ENCODE measurements around the gene CCDC33.

The CCDC33 gene

GRCh38 chr15:74270854-74271520, 34.9 kb downstream of the CCDC33 start:
- no peak overlapping the region for H2BK12ac ChIP-seq (ENCODE audit: low read length in 2 of 2)
- no peak overlapping the region for H3K14ac ChIP-seq (ENCODE audit: low read length in 2 of 2)
- H3K23ac ChIP-seq (ENCODE audit: low read length in 2 of 2): no peak overlapping the region
- H3K4ac ChIP-seq (ENCODE audit: low read depth in 1 of 2, low read length in 2 of 2): no peak overlapping the region
- DNase-seq: no peak
- H3K4me3 ChIP-seq (ENCODE audit: insufficient read depth in 1 of 2, low read depth in 1 of 2, low read length in 2 of 2): no peak overlapping the region
- no peak overlapping the region for H2AFZ ChIP-seq (ENCODE audit: low read depth, low read length)
- H2BK15ac ChIP-seq (ENCODE audit: low read depth, poor library complexity, severe bottlenecking): no peak overlapping the region
- no peaks in the 10 kb centered on the region for H3K9me3 ChIP-seq (ENCODE audit: control insufficient read depth, low read length)
- H3K18ac ChIP-seq (ENCODE audit: low read depth in 1 of 2, low read length in 2 of 2): no peak overlapping the region
- H3K27ac ChIP-seq (ENCODE audit: low read length, poor library complexity, severe bottlenecking): no peak overlapping the region
- no peak overlapping the region for H3K4me2 ChIP-seq (ENCODE audit: low read length, poor library complexity, severe bottlenecking)
- H4K91ac ChIP-seq (ENCODE audit: low read length): no peak overlapping the region
- H2AK5ac ChIP-seq (ENCODE audit: low read length, severe bottlenecking): no peak overlapping the region
- H3K79me1 ChIP-seq (replicated peaks; ENCODE audit: low read length, poor library complexity, severe bottlenecking): no peaks in the 10 kb centered on the region
- no peak overlapping the region for H2BK5ac ChIP-seq (ENCODE audit: low read depth, low read length, poor library complexity, severe bottlenecking)
- H3K9ac ChIP-seq (ENCODE audit: low read length): no peak overlapping the region
- H3K36me3 ChIP-seq (ENCODE audit: control insufficient read depth in 1 of 2, insufficient read depth in 2 of 2, low read depth in 1 of 2, low read length in 2 of 2): no peaks in the 10 kb centered on the region
- H4K8ac ChIP-seq (ENCODE audit: low read length): no peak overlapping the region
- no peak overlapping the region for H2BK120ac ChIP-seq (ENCODE audit: low read depth, low read length)
- H3K4me1 ChIP-seq (ENCODE audit: control insufficient read depth, insufficient read depth, low read depth, low read length): no peaks in the 10 kb centered on the region
- 44% methylated on average over 13 of the region's 14 CpGs for WGBS
- peaks cover 78 to 80% of the 10 kb centered on the region in 2 experiments for H3K27me3 ChIP-seq (ENCODE audit: control insufficient read depth in 1 of 2, insufficient read depth in 1 of 2, low read length in 2 of 2)

DNA sequence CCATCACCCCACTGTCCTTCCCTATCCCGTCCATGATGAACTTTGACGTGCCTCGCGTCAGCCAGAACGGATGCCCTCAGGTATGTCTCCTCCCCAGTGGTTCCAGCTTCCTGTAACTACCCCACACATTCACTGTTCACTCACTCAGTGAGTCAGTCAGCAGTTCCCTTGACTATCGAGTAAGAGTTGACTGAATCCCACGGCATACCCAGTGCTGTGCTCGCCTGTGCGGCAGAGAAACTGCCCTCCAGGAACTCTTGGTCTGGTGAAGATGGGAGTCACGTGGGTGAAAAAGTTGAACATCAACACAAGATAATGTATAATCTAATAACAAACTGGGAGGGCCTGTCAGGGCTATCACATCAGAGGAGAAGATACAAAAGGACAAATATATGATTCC, 36.7 kb downstream of the CCDC33 start:
- Histone ChIP-seq H3K23ac (ENCODE audit: low read length in 2 of 2) (peak overlapping the region in 1 of 2 experiments; percentile 37), H2BK12ac (ENCODE audit: low read length in 2 of 2) (no peak overlapping the region), H2BK15ac (ENCODE audit: low read depth, poor library complexity, severe bottlenecking) (no peak overlapping the region), H3K4ac (ENCODE audit: low read depth in 1 of 2, low read length in 2 of 2) (no peak overlapping the region), H3K9ac (ENCODE audit: low read length) (no peak overlapping the region), H4K91ac (ENCODE audit: low read length) (no peak overlapping the region), H3K18ac (ENCODE audit: low read depth in 1 of 2, low read length in 2 of 2) (no peak overlapping the region), H2AK5ac (ENCODE audit: low read length, severe bottlenecking) (no peak overlapping the region), H3K27ac (ENCODE audit: low read length, poor library complexity, severe bottlenecking) (no peak overlapping the region), H3K4me3 (ENCODE audit: insufficient read depth in 1 of 2, low read depth in 1 of 2, low read length in 2 of 2) (no peak overlapping the region), H3K36me3 (ENCODE audit: control insufficient read depth in 1 of 2, insufficient read depth in 2 of 2, low read depth in 1 of 2, low read length in 2 of 2) (no peaks in the 10 kb centered on the region), H3K9me3 (ENCODE audit: control insufficient read depth, low read length) (no peaks in the 10 kb centered on the region), H3K4me1 (ENCODE audit: control insufficient read depth, insufficient read depth, low read depth, low read length) (no peaks in the 10 kb centered on the region), H4K8ac (ENCODE audit: low read length) (no peak overlapping the region), H2BK120ac (ENCODE audit: low read depth, low read length) (no peak overlapping the region), H3K27me3 (ENCODE audit: control insufficient read depth in 1 of 2, insufficient read depth in 1 of 2, low read length in 2 of 2) (peaks cover 78 to 81% of the 10 kb centered on the region in 2 experiments), H3K14ac (ENCODE audit: low read length in 2 of 2) (no peak overlapping the region), H2AFZ (ENCODE audit: low read depth, low read length) (no peak overlapping the region), H3K4me2 (ENCODE audit: low read length, poor library complexity, severe bottlenecking) (no peak overlapping the region), H3K79me1 (replicated peaks; ENCODE audit: low read length, poor library complexity, severe bottlenecking) (no peaks in the 10 kb centered on the region), H2BK5ac (ENCODE audit: low read depth, low read length, poor library complexity, severe bottlenecking) (no peak overlapping the region)
- DNase-seq: no peak
- WGBS: 95% methylated on average over 9 of the region's 10 CpGs

- H2BK120ac ChIP-seq (ENCODE audit: low read depth, low read length): no peak overlapping the region
- no peak overlapping the region for H2AK5ac ChIP-seq (ENCODE audit: low read length, severe bottlenecking)
- H3K36me3 ChIP-seq (ENCODE audit: control insufficient read depth in 1 of 2, insufficient read depth in 2 of 2, low read depth in 1 of 2, low read length in 2 of 2): no peaks in the 10 kb centered on the region
- WGBS: 91% methylated on average over 1 of the region's 3 CpGs
- H2BK12ac ChIP-seq (ENCODE audit: low read length in 2 of 2): no peak overlapping the region
- no peak overlapping the region for H3K18ac ChIP-seq (ENCODE audit: low read depth in 1 of 2, low read length in 2 of 2)
- H2BK5ac ChIP-seq (ENCODE audit: low read depth, low read length, poor library complexity, severe bottlenecking): no peak overlapping the region
- H2AFZ ChIP-seq (ENCODE audit: low read depth, low read length): no peak overlapping the region
- H2BK15ac ChIP-seq (ENCODE audit: low read depth, poor library complexity, severe bottlenecking): no peak overlapping the region
- no peak overlapping the region for H3K9ac ChIP-seq (ENCODE audit: low read length)
- no peak for DNase-seq
- H3K79me1 ChIP-seq (replicated peaks; ENCODE audit: low read length, poor library complexity, severe bottlenecking): no peaks in the 10 kb centered on the region
- no peaks in the 10 kb centered on the region for H3K4me1 ChIP-seq (ENCODE audit: control insufficient read depth, insufficient read depth, low read depth, low read length)
- H3K4me3 ChIP-seq (ENCODE audit: insufficient read depth in 1 of 2, low read depth in 1 of 2, low read length in 2 of 2): no peak overlapping the region
- no peak overlapping the region for H3K4ac ChIP-seq (ENCODE audit: low read depth in 1 of 2, low read length in 2 of 2)
- peaks cover 73 to 78% of the 10 kb centered on the region in 2 experiments for H3K27me3 ChIP-seq (ENCODE audit: control insufficient read depth in 1 of 2, insufficient read depth in 1 of 2, low read length in 2 of 2)
- H3K14ac ChIP-seq (ENCODE audit: low read length in 2 of 2): no peak overlapping the region
- no peak overlapping the region for H3K4me2 ChIP-seq (ENCODE audit: low read length, poor library complexity, severe bottlenecking)
- H3K27ac ChIP-seq (ENCODE audit: low read length, poor library complexity, severe bottlenecking): no peak overlapping the region
- no peak overlapping the region for H4K8ac ChIP-seq (ENCODE audit: low read length)
- H3K23ac ChIP-seq (ENCODE audit: low read length in 2 of 2): no peak overlapping the region
- no peaks in the 10 kb centered on the region for H3K9me3 ChIP-seq (ENCODE audit: control insufficient read depth, low read length)
- H4K91ac ChIP-seq (ENCODE audit: low read length): no peak overlapping the region
These were observed 38.4 kb downstream of the CCDC33 start for GRCh38 chr15:74274470-74275038.

DNA sequence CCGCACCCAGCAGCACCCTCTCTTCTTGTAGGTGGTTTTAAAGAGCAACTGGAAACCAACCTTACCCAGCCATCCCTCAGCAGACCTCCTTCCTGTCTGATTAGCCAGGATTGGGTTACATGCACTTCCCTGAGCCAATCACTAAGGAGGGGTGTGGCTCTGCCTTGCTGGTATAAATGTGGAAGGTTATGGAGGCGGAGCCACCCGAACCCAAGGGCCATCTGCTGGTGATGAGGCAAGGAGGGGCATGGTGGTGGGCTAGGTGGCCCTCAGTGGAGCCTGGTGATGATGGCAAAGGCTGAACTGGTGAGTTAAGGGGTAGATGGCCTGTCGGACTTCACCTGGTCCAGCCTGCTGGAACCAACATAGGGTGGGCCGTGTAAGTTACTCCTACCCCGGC, 39.8 kb downstream of the CCDC33 start:
- Histone ChIP-seq H3K4me3 (ENCODE audit: insufficient read depth in 1 of 2, low read depth in 1 of 2, low read length in 2 of 2) (no peak overlapping the region), H3K23ac (ENCODE audit: low read length in 2 of 2) (no peak overlapping the region), H2BK120ac (ENCODE audit: low read depth, low read length) (no peak overlapping the region), H2BK12ac (ENCODE audit: low read length in 2 of 2) (no peak overlapping the region), H3K27me3 (ENCODE audit: control insufficient read depth in 1 of 2, insufficient read depth in 1 of 2, low read length in 2 of 2) (peaks cover 71 to 79% of the 10 kb centered on the region in 2 experiments), H3K4me1 (ENCODE audit: control insufficient read depth, insufficient read depth, low read depth, low read length) (no peaks in the 10 kb centered on the region), H3K9me3 (ENCODE audit: control insufficient read depth, low read length) (no peaks in the 10 kb centered on the region), H3K18ac (ENCODE audit: low read depth in 1 of 2, low read length in 2 of 2) (no peak overlapping the region), H2AK5ac (ENCODE audit: low read length, severe bottlenecking) (no peak overlapping the region), H3K79me1 (replicated peaks; ENCODE audit: low read length, poor library complexity, severe bottlenecking) (no peaks in the 10 kb centered on the region), H3K4me2 (ENCODE audit: low read length, poor library complexity, severe bottlenecking) (no peak overlapping the region), H2AFZ (ENCODE audit: low read depth, low read length) (no peak overlapping the region), H3K4ac (ENCODE audit: low read depth in 1 of 2, low read length in 2 of 2) (no peak overlapping the region), H4K91ac (ENCODE audit: low read length) (no peak overlapping the region), H3K27ac (ENCODE audit: low read length, poor library complexity, severe bottlenecking) (no peak overlapping the region), H2BK15ac (ENCODE audit: low read depth, poor library complexity, severe bottlenecking) (no peak overlapping the region), H3K9ac (ENCODE audit: low read length) (no peak overlapping the region), H3K36me3 (ENCODE audit: control insufficient read depth in 1 of 2, insufficient read depth in 2 of 2, low read depth in 1 of 2, low read length in 2 of 2) (no peaks in the 10 kb centered on the region), H4K8ac (ENCODE audit: low read length) (no peak overlapping the region), H2BK5ac (ENCODE audit: low read depth, low read length, poor library complexity, severe bottlenecking) (no peak overlapping the region), H3K14ac (ENCODE audit: low read length in 2 of 2) (no peak overlapping the region)
- WGBS: 94% methylated on average over 6 of the region's 6 CpGs
- DNase-seq: no peak
